WI38 (cell line): ENCODE results near the gene ISLR.

Source experiments
- H3K4me3 ChIP-seq: 2 replicates; pipeline ENCODE4 v1.5.1; 2011; ENCODE audit warnings: low read depth, mild to moderate bottlenecking, control low read depth, low read length
- TF ChIP-seq, protein P1 (sequence below): IDR thresholded peaks from 2 replicates; pipeline ENCODE4 v1.5.1; 2012; ENCODE audit warnings: low read depth, mild to moderate bottlenecking, control low read depth, low read length

Gene ISLR

DNA sequence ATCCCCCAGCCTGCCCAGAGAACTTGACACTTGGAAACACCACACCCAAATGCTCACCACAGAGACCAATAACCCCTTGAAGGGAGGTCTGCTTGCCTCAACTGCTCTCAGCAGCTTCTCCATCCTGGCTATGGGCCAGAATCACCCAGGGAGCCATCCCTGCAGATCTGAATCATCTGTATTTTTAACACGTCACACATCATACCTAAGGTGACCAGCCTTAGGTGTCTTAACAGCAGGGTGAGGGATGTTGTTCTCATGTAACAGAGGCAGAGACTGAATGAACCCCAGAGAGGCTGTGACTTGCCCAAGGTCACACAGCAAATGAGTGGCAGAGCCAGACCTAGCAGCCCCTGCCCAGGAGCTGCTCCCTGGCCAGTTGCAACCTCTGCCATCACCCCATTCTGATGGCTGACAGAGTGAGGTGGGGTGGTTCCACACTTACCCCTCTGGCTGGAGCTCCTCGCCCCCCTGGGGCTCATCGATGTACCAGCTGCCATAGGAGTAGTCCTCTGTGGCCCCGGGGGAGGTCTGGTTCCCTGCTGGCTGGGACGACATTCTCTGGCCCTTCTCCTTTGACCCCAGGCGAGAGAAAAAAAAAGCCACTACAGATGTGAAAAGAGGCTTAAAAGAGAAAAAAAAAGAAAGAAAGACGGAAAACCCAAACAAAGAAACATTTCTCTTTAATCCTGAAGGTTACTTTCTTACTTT lies 28.4 kb downstream of the ISLR start:
- no peak overlapping the region for H3K4me3 ChIP-seq
- TF ChIP-seq, protein P1, sequence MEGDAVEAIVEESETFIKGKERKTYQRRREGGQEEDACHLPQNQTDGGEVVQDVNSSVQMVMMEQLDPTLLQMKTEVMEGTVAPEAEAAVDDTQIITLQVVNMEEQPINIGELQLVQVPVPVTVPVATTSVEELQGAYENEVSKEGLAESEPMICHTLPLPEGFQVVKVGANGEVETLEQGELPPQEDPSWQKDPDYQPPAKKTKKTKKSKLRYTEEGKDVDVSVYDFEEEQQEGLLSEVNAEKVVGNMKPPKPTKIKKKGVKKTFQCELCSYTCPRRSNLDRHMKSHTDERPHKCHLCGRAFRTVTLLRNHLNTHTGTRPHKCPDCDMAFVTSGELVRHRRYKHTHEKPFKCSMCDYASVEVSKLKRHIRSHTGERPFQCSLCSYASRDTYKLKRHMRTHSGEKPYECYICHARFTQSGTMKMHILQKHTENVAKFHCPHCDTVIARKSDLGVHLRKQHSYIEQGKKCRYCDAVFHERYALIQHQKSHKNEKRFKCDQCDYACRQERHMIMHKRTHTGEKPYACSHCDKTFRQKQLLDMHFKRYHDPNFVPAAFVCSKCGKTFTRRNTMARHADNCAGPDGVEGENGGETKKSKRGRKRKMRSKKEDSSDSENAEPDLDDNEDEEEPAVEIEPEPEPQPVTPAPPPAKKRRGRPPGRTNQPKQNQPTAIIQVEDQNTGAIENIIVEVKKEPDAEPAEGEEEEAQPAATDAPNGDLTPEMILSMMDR, result no peak

DNA sequence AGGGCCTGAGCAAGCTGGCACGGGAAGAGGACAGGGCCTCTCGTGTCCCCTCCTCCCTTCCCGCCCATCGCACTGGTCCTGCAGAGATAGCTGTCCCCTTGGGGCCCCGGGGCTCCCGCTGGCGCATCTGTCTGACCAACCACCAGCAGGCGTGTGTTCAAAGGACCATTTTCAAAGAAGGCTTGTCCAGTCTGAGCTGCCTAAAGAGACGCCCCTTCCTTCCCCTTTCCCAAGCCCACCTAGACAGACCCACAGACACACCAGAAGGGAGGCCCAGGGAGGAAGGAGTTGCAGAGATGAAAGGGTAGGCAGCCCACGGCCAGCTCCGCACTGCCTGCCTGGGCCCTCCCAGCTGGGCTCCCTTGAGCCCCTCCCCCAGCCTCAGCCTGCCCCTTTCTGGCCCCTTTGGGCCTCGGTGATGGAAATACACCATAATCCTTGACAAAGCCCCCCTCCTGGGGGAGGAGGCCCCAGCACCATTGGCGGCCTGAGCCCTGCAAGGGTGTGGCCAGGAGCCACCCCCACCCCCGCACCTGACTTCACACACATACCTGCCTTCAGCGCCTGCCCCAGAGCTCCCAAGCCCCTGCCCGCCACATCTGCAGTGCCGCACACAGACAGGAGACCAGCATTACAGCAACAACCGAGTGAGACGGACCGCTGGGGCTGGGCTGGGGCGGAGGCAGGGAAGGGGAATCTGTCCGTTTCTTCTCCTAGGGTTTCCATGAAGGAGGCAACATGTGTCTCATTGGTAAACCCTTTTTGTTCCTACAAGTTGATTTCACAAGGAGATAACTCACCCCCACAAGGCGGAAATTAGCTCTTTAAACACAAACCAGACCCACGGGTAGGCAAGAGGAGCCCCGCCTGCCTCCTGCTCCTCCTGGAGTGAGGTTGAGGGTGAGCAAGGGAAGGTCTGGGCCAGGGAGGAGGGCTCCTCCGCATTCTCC lies 29.2 kb downstream of the ISLR start, which contains the start of gene STRA6:
Gene STRA6 (minus strand): TSS at position 336 of the 950 bp plus-strand sequence. CDS start 520 bp downstream, outside the sequence.
- no peak within 1 kb of the TSS for H3K4me3 ChIP-seq
- TF ChIP-seq, protein P1, result no peak

DNA sequence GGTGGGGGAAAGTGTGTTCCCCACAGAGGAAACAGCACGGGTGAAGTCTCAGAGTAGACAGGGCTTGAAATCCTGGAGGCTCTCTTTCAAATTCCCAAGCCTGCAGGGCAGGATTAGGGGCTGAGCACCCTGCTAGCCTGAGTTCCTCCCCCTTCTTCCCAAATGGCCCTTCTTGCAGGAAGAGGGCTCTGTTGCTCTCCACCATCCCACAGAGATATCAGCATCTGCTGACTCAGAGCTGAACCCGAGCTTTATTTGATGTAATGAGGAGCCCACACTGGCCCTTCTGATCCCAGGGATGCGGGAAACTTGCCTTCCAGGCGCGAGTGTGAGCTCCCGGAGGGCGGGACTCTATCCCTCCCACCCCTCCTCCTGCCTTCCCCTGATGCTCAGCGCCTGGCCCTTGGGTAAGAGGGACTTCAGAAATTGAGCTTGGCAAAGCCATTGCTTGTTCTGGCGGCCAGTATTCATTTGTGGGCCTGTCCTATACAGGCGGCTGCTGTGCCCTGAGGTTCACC lies 30.5 kb downstream of the ISLR start:
- no peak overlapping the region for H3K4me3 ChIP-seq
- TF ChIP-seq, protein P1, result no peak

DNA sequence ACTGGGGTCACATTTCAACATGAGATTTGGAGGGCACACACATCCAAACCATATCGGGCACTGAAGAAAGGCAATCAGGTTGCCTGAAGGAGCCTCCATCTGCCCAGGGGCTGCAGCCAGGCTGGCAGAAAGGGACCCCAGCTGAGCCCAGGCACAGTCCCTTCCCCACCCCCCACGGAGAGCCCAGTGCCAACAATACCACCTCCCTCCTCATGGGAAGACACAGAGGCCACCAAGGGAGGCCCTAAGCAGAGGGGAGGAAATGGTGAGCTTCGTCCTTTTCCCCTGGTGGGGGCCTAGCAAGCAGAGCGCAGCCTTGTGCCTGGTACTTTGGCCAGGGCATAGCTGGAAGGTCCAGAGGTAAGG lies 32.1 kb downstream of the ISLR start:
- no peak overlapping the region for H3K4me3 ChIP-seq
- TF ChIP-seq, protein P1, result no peak

DNA sequence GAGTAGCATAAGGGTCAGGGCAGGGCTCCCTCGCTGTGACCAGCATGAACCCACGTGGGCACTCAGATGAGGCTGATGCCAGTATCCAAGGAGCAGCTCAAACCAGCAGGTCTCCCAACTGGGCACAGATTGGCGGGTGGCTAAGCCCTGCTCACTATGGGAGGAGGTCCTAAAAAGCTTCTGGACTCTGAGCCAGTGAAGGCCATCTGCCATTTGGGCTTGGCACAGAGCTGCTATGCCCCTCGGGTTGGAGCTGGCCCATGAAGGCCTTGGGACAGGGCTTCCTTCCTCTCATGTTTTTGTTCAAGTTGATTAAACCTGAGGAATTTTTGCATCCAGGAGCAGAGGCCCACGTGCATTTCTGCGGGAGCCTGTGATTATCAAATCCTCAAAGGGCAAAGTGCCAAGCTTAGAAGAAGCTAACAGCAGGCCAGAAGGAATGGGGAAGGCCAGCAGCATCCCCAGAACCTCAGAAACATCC lies 33.3 kb downstream of the ISLR start:
- TF ChIP-seq, protein P1, result no peak
- no peak overlapping the region for H3K4me3 ChIP-seq

DNA sequence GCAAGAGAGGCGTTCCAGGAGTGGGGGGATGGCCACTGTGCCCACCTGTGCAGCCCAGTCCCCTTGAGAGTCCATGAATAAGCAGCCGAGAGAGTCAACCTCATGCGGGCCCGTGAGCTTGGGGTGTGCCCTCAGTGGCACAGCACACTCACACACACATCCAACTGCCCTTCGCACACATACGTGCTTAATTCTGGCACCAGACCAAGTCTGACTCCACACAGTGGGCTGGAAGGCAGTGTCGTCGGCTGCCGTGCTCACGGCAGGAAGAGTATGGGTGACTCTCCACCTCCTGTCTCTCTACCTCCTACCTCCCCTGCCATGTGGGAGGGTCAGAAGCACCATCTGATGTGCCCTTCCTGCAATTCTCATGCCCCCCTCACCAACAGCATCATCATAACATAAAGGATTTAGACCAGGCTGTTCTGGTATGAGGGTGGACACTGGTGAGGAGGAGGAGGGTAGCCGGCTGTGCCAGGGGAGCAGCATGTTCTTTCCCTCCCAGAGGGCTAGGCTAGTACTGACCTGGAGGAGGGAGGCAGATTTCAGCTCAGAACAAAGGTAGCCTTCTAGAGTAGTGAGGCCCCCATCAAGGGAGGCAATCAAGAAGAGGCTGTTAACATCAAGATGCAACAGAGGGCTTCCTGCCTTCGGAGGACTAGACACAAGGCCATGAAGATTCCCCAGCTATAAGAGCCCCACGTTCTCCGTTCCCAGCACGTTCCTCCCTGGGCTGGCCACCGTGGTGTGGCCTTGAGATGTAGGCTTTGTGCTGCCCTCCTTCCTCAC lies 34.3 kb downstream of the ISLR start:
- TF ChIP-seq, protein P1, result no peak

More for the DNA sequence above, 34.3 kb downstream of the ISLR start:
- no peak overlapping the region for H3K4me3 ChIP-seq
